Transverse colon (tissue), 4 donors: ENCODE data around the gene CCNE1. TPM values are rescaled to one million over a fixed set of nuclear protein-coding genes. Genes with fewer than 3 reads are reported as not detected.

Source experiments
- DNase-seq: peaks from one replicate; pipeline ENCODE4 v3.0.0-alpha.2; 2019
- H3K27ac ChIP-seq, 4 donors: fragments of 200-600 bp; sonication (generic); 2 replicates each; pipeline ENCODE4 v1.5.1; 2016 to 2018; ENCODE audit warnings: inconsistent platforms in 4 of 4
- H3K27me3 ChIP-seq: fragments of 200-600 bp; sonication (generic); 2 replicates; pipeline ENCODE4 v1.5.1; 2017; ENCODE audit warnings: inconsistent platforms
- H3K36me3 ChIP-seq, 4 donors: fragments of 200-600 bp; sonication (generic); 2 replicates each; pipeline ENCODE4 v1.5.1; 2017 to 2019; ENCODE audit warnings: inconsistent platforms in 4 of 4
- H3K4me1 ChIP-seq, 4 donors: fragments of 200-600 bp; sonication (generic); 2 replicates each; pipeline ENCODE4 v1.5.1; 2017 to 2020; ENCODE audit warnings: inconsistent platforms in 4 of 4
- H3K4me3 ChIP-seq, 4 donors: fragments of 200-600 bp; sonication (generic); 1 replicate in 1 of 4; 2 replicates in 3 of 4; pipeline versions ENCODE4 v1.5.1 to v1.6.1; 2017 to 2019; ENCODE audit warnings: inconsistent platforms in 4 of 4
- H3K9me3 ChIP-seq, 2 donors: fragments of 200-600 bp; sonication (generic); 2 replicates each; pipeline ENCODE4 v1.5.1; 2017 to 2019; ENCODE audit warnings: inconsistent platforms in 2 of 2
- CTCF ChIP-seq, 5 experiments: fragments of 200-600 bp in 3 of 5; fragments of 450-650 bp in 2 of 5; sonication (generic) in 3 of 5; IDR thresholded peaks; 1 replicate in 2 of 5; 2 replicates in 3 of 5; pipeline ENCODE4 v1.5.1; 2016 to 2017; ENCODE audit warnings: antibody characterized with exemption in 5 of 5, inconsistent platforms in 3 of 5, mild to moderate bottlenecking in 2 of 5, moderate library complexity in 1 of 5
- EP300 ChIP-seq: sonication (generic); formaldehyde crosslinking; IDR thresholded peaks from one replicate; pipeline ENCODE4 v1.6.1; 2017; ENCODE audit warnings: antibody characterized with exemption, low read depth
- POLR2A ChIP-seq: fragments of 450-650 bp; IDR thresholded peaks from one replicate; pipeline ENCODE4 v1.6.1; 2016; ENCODE audit warnings: antibody characterized with exemption, mild to moderate bottlenecking, moderate library complexity
- POLR2AphosphoS5 ChIP-seq, 3 donors: sonication (generic); formaldehyde crosslinking; IDR thresholded peaks; one replicate each; pipeline ENCODE4 v1.6.1; 2016; ENCODE audit warnings: antibody characterized with exemption in 3 of 3
- WGBS, 2 donors: methylation state at CpG; one replicate each; pipeline ENCODE4 v1.1.5; 2018; ENCODE audit warnings: low coverage in 1 of 2; 5-methylcytosine and 5-hydroxymethylcytosine counted together
- in situ Hi-C, 4 donors: fragments of 200-750 bp; cut with MboI; loops; one replicate each; pipeline versions ENCODE4 v1.15.0 to v1.15.1; 2017; ENCODE audit warnings: low sequenced_read_pairs in 3 of 4, low pct_ligation_motif_present in 1 of 4, low pct_unique_long_range_greater_than_20kb in 1 of 4
- intact Hi-C: fragments of 100-400 bp; cut with DNase I; formaldehyde crosslinking; loops from one replicate; pipeline ENCODE4 v1.15.1; 2023; ENCODE audit warnings: low total_unique reads
- total RNA-seq, 4 donors: library from RNA; depleted of rRNA; stranded (reverse); fragments of >200 nt; gene quantifications; one replicate each; pipeline ENCODE4 v1.1.0, GENCODE V29; 2016

CCNE1 gene
- total RNA-seq, 4 donors from 2014 or later: 1.7 to 30.3 (median 5.8) TPM

- H3K27ac ChIP-seq: peak overlapping the region; percentile 8 to 90 (median 48)
- DNase-seq: peak; percentile 25
- 6% methylated on average over 40 of the region's 48 CpGs; no CpG with 5 or more reads in 1 of the 2 donors for WGBS, 2 donors
- peaks cover 2% of the 10 kb centered on the region for H3K27me3 ChIP-seq
- H3K36me3 ChIP-seq: no peaks in the 10 kb centered on the region
- intact Hi-C loops: no loop called here
- TF ChIP-seq EP300: no peak
- TF ChIP-seq POLR2AphosphoS5 (IDR thresholded peaks at IDR 0.05): no peak
- TF ChIP-seq POLR2A: no peak
- no peak for TF ChIP-seq CTCF (IDR thresholded peaks at IDR 0.05)
- no peaks in the 10 kb centered on the region for H3K9me3 ChIP-seq
- in situ Hi-C loops: loop anchor here in 1 of 4 donors (25.0 kb wide), 1 partner anchor 231 kb away; the partner anchor contains the start of gene POP4
- H3K4me3 ChIP-seq: peak overlapping the region in 3 of 4 donors; percentile 18 to 60 (median 19)
- peaks cover 14 to 22% (median 18%) of the 10 kb centered on the region in 4 donors for H3K4me1 ChIP-seq
These were observed 31.6 kb downstream of the CCNE1 start for GRCh38 chr19:29843180-29844051.

DNA sequence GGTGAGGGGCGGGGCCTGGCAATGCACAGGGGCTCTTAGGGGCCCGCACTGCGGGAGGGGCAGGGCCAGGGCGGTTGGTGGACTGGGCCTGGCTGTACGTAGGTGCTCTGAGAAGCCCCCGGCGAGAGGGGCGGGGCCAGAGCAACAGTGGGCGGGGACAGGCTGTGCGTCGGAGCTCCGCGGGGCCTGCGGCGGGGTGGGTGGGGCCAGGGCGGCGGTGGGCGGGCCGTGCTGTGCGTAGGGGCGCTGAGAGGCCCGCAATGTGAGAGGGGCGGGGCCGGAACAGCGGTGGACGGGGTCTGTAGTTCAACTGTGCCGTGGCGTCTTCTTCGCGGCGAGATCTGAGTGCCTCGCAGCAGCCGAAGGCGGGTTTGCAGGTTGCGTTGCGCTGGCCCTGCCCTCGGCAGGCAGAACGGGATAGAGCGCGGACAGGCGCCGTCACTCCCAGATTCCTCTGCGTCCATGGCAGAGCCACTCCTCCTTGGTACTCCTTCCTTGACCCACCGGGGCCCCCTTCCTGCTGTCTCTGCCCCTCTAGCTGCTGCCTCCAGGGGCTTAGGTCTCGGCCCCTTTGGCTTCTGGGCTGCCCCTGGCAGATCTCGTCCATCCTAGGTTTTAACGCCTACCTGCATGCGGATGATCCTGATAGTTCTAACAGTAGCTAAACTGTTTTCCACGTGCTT, 33.2 kb downstream of the CCNE1 start:
- peak overlapping the region; percentile 58 to 80 (median 68) for H3K4me3 ChIP-seq
- peak overlapping the region; percentile 84 to 95 (median 90) for H3K27ac ChIP-seq
- in situ Hi-C loops (loop anchor here in 1 of 4 donors (25.0 kb wide), 1 partner anchor 233 kb away; the partner anchor contains the start of gene POP4), intact Hi-C loops (no loop called here)
- H3K36me3 ChIP-seq: no peaks in the 10 kb centered on the region
- 0 to 1% methylated on average over 5 to 38 of the region's 49 CpGs for WGBS, 2 donors
- TF ChIP-seq CTCF (IDR thresholded peaks at IDR 0.05) (peak in 1 of 5 experiments; percentile 20), EP300 (no peak), POLR2A (peak; percentile 73), POLR2AphosphoS5 (IDR thresholded peaks at IDR 0.05) (peak; percentile 57 to 79 (median 60))
- no peaks in the 10 kb centered on the region for H3K9me3 ChIP-seq
- H3K27me3 ChIP-seq: peaks cover 2% of the 10 kb centered on the region
- H3K4me1 ChIP-seq: peaks cover 14 to 22% (median 18%) of the 10 kb centered on the region in 4 donors
- DNase-seq: peak; percentile 97

DNA sequence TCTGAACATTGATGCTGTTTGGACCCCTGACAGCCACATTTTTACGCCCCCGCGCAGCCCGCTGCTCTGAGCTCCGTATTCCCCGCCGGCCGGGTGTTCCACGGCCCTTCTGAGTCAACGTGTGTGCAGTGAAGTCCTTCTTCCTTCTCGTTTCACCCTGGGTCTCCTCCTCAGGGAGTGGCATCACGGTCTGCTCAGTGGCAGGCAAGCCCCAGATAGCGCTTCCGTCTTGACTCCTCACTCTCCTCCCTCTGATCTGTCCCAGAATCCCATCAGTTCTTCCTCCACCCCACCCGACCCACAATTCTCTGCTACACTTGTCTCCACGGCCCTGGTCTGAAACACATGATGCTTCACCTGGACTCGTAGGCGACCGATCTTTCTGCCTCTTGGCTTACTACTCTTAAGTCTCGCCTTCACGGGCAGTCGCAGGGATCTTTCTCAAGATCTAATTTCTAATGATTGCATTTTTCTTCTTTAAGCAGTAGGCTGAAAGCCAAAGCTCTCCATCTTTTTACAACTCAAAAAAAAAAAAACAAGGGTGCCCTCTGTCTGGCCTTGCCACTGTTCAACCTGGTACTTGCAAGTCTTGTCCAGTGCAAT, 33.9 kb downstream of the CCNE1 start:
- peaks cover 14 to 22% (median 18%) of the 10 kb centered on the region in 4 donors for H3K4me1 ChIP-seq
- H3K4me3 ChIP-seq: peak overlapping the region; percentile 58 to 80 (median 68)
- TF ChIP-seq POLR2AphosphoS5 (IDR thresholded peaks at IDR 0.05) (no peak), EP300 (no peak), CTCF (IDR thresholded peaks at IDR 0.05) (peak in 1 of 5 experiments; percentile 6), POLR2A (peak; percentile 35)
- 2 to 4% methylated on average over 11 to 22 of the region's 22 CpGs for WGBS, 2 donors
- peak; percentile 37 for DNase-seq
- in situ Hi-C loops: loop anchor here in 1 of 4 donors (25.0 kb wide), 1 partner anchor 233 kb away; the partner anchor contains the start of gene POP4
- H3K36me3 ChIP-seq: no peaks in the 10 kb centered on the region
- no peaks in the 10 kb centered on the region for H3K9me3 ChIP-seq
- H3K27me3 ChIP-seq: no peaks in the 10 kb centered on the region
- intact Hi-C loops: no loop called here
- peak overlapping the region; percentile 84 to 95 (median 90) for H3K27ac ChIP-seq
